ENCODE measurements around the gene CCSER2.

DNA sequence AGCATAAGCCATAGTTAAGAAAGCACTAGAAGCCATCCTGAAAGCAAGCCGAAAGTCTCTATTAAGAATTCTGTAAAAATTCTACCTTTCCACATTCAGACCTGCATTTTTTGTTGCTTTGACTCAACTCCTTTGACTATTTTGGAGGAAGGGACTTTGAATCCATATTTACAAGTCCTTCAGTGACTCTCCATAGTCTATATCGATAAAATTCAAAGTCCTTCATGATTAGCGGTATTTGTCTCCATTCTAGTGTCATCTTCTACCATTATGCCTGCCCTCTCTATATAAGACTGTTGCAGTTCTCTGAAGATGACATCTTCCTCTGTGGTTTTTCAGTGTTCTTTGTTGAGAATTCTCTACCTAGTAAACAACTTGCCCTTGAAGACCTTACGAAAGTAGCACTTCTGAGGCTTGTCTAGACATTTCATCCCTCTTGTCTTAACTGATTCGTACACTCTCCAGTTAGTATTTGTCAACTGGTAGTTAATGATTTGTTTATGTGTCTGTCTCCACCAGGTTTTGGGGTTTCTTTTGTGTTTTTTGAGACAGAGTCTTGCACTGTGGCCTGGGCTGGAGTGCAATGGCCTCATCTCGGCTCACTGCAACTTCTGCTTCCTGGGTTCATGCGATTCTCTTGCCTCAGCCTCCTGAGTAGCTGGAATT lies 1.7 kb downstream of the CCSER2 start:
- no peak for TF ChIP-seq CTCF (optimal IDR thresholded peaks at IDR 0.05 in 1 of 3, IDR thresholded peaks at IDR 0.05 in 1 of 3, conservative IDR thresholded peaks at IDR 0.05 in 1 of 3; ENCODE audit: extremely low read depth in 1 of 3, insufficient read depth in 2 of 3, low read length in 3 of 3)
- no peak for TF ChIP-seq EZH2 (IDR thresholded peaks at IDR 0.05; ENCODE audit: low read length)
